Activated CD4-positive, alpha-beta T cell treated with anti-CD3 and anti-CD28 coated beads, Interleukin-2, amount 10 ng/mL, durations not matched to agents 7 days and 5 days (primary cell): Measurements from ENCODE around the gene PDLIM1. TPM values are rescaled to one million over a fixed set of nuclear protein-coding genes. Genes with fewer than 3 reads are reported as not detected.

ENCODE experiments used
- CTCF ChIA-PET: fragments of 350-600 bp; sonication (Branson Sonifier 250); formaldehyde crosslinking; loops from one replicate; lab custom pipeline; 2021; ENCODE audit warnings: antibody characterized with exemption; lab: Charles Lee
- POLR2A ChIA-PET: fragments of 350-600 bp; sonication (Branson Sonifier 250); formaldehyde crosslinking; loops from one replicate; lab custom pipeline; 2021; ENCODE audit warnings: antibody characterized with exemption; lab: Charles Lee
- DNase-seq: peaks from one replicate; pipeline ENCODE4 v3.0.0-alpha.2; 2020
- H3K27ac Mint-ChIP-seq: one replicate; pipeline ENCODE4 v1.8.0; 2021; ENCODE audit warnings: mild to moderate bottlenecking, moderate library complexity, mixed read lengths
- H3K27me3 Mint-ChIP-seq: one replicate; pipeline ENCODE4 v1.8.0; 2021; ENCODE audit warnings: mixed read lengths
- H3K36me3 Mint-ChIP-seq: one replicate; pipeline ENCODE4 v1.8.0; 2021; ENCODE audit warnings: low read depth, mixed read lengths
- H3K4me1 Mint-ChIP-seq: one replicate; pipeline ENCODE4 v1.8.0; 2021; ENCODE audit warnings: mixed read lengths
- H3K4me3 Mint-ChIP-seq: one replicate; pipeline ENCODE4 v1.8.0; 2021; ENCODE audit warnings: mild to moderate bottlenecking, moderate library complexity, mixed read lengths
- H3K9me3 Mint-ChIP-seq: one replicate; pipeline ENCODE4 v1.8.0; 2021; ENCODE audit warnings: mixed read lengths
- total RNA-seq, 2 experiments: library from RNA; stranded (reverse); gene quantifications; one replicate each; pipeline ENCODE4 v1.2.3, GENCODE V29; 2021

The PDLIM1 gene
- total RNA-seq, 2 experiments from 2014 or later, result 17.4 to 19.6 TPM

GRCh38 chr10:95293631-95294030, 2.8 kb upstream of the PDLIM1 start:
- H3K4me1 Mint-ChIP-seq, result peaks cover 55% of the 10 kb centered on the region
- no peak overlapping the region for H3K27ac Mint-ChIP-seq
- DNase-seq, result no peak
- ChIA-PET POLR2A (no interaction called here), CTCF (interaction anchor here (0.8 kb wide), 1 partner anchor 688 kb away, joined by 4 read pairs; no protein-coding TSS in a partner anchor)
- peaks cover 32% of the 10 kb centered on the region for H3K27me3 Mint-ChIP-seq
- peaks cover 5% of the 10 kb centered on the region for H3K36me3 Mint-ChIP-seq
- no peaks in the 10 kb centered on the region for H3K9me3 Mint-ChIP-seq
- H3K4me3 Mint-ChIP-seq, result no peak overlapping the region

GRCh38 chr10:95291365-95292039, 699 bp upstream of the PDLIM1 start:
- Mint-ChIP-seq H3K9me3 (no peaks in the 10 kb centered on the region), H3K4me3 (peak overlapping the region; percentile 57), H3K36me3 (peaks cover 6% of the 10 kb centered on the region), H3K27me3 (peaks cover 50% of the 10 kb centered on the region), H3K4me1 (peaks cover 50% of the 10 kb centered on the region), H3K27ac (no peak overlapping the region)
- DNase-seq, result no peak
- ChIA-PET POLR2A (no interaction called here), CTCF (no interaction called here)

GRCh38 chr10:95289921-95290421, 832 bp downstream of the PDLIM1 start:
- Mint-ChIP-seq H3K27me3 (peaks cover 57% of the 10 kb centered on the region), H3K4me1 (peaks cover 41% of the 10 kb centered on the region)
- CTCF ChIA-PET, result no interaction called here

GRCh38 chr10:95289003-95289920, 1.5 kb downstream of the PDLIM1 start:
- peaks cover 6% of the 10 kb centered on the region for H3K36me3 Mint-ChIP-seq
- DNase-seq, result no peak
- H3K27ac Mint-ChIP-seq, result no peak overlapping the region
- CTCF ChIA-PET, result no interaction called here
- H3K4me3 Mint-ChIP-seq, result peak overlapping the region; percentile 77
- no peaks in the 10 kb centered on the region for H3K9me3 Mint-ChIP-seq
- peaks cover 59% of the 10 kb centered on the region for H3K27me3 Mint-ChIP-seq
- peaks cover 38% of the 10 kb centered on the region for H3K4me1 Mint-ChIP-seq
- POLR2A ChIA-PET, result no interaction called here

More at GRCh38 chr10:95289921-95290421, 832 bp downstream of the PDLIM1 start:
- DNase-seq, result no peak
- POLR2A ChIA-PET, result no interaction called here
- Mint-ChIP-seq H3K9me3 (no peaks in the 10 kb centered on the region), H3K27ac (peak overlapping the region; percentile 54), H3K4me3 (peak overlapping the region; percentile 77), H3K36me3 (peaks cover 6% of the 10 kb centered on the region)

GRCh38 chr10:95288303-95288702, 2.5 kb downstream of the PDLIM1 start:
- Mint-ChIP-seq H3K4me3 (no peak overlapping the region), H3K36me3 (peaks cover 6% of the 10 kb centered on the region), H3K27me3 (peaks cover 63% of the 10 kb centered on the region), H3K9me3 (no peaks in the 10 kb centered on the region), H3K4me1 (peaks cover 34% of the 10 kb centered on the region), H3K27ac (no peak overlapping the region)
- POLR2A ChIA-PET, result interaction anchor here (0.7 kb wide), 1 partner anchor 11 kb away, joined by 3 read pairs; no protein-coding TSS in a partner anchor
- CTCF ChIA-PET, result interaction anchor here (0.6 kb wide), 1 partner anchor 479 kb away, joined by 4 read pairs; no protein-coding TSS in a partner anchor
- no peak for DNase-seq

GRCh38 chr10:95287281-95287680, 3.5 kb downstream of the PDLIM1 start:
- no peaks in the 10 kb centered on the region for H3K9me3 Mint-ChIP-seq
- no peak for DNase-seq
- ChIA-PET POLR2A (no interaction called here), CTCF (no interaction called here)
- H3K27me3 Mint-ChIP-seq, result peaks cover 61% of the 10 kb centered on the region
- peaks cover 26% of the 10 kb centered on the region for H3K4me1 Mint-ChIP-seq
- no peak overlapping the region for H3K4me3 Mint-ChIP-seq
- peaks cover 6% of the 10 kb centered on the region for H3K36me3 Mint-ChIP-seq
- no peak overlapping the region for H3K27ac Mint-ChIP-seq

GRCh38 chr10:95286707-95287106, 4.1 kb downstream of the PDLIM1 start:
- peaks cover 24% of the 10 kb centered on the region for H3K4me1 Mint-ChIP-seq
- no peak overlapping the region for H3K27ac Mint-ChIP-seq
- DNase-seq, result no peak
- H3K27me3 Mint-ChIP-seq, result peaks cover 64% of the 10 kb centered on the region
- H3K9me3 Mint-ChIP-seq, result no peaks in the 10 kb centered on the region
- POLR2A ChIA-PET, result no interaction called here
- peaks cover 6% of the 10 kb centered on the region for H3K36me3 Mint-ChIP-seq
- no peak overlapping the region for H3K4me3 Mint-ChIP-seq
- CTCF ChIA-PET, result interaction anchor here (0.6 to 0.7 kb wide), 2 partner anchors 65 to 620 kb away, joined by 3 to 4 read pairs; no protein-coding TSS in a partner anchor

- H3K27me3 Mint-ChIP-seq, result peaks cover 60% of the 10 kb centered on the region
- DNase-seq, result no peak
- H3K27ac Mint-ChIP-seq, result no peak overlapping the region
- H3K9me3 Mint-ChIP-seq, result no peaks in the 10 kb centered on the region
- H3K4me1 Mint-ChIP-seq, result peaks cover 18% of the 10 kb centered on the region
- ChIA-PET POLR2A (no interaction called here), CTCF (no interaction called here)
- no peak overlapping the region for H3K4me3 Mint-ChIP-seq
- H3K36me3 Mint-ChIP-seq, result peaks cover 6% of the 10 kb centered on the region
These were observed 5.2 kb downstream of the PDLIM1 start for GRCh38 chr10:95285556-95285955.

GRCh38 chr10:95284807-95285206, 6.0 kb downstream of the PDLIM1 start:
- Mint-ChIP-seq H3K36me3 (peaks cover 5% of the 10 kb centered on the region), H3K27me3 (peaks cover 54% of the 10 kb centered on the region), H3K27ac (no peak overlapping the region), H3K4me3 (no peak overlapping the region), H3K9me3 (no peaks in the 10 kb centered on the region), H3K4me1 (peaks cover 13% of the 10 kb centered on the region)
- POLR2A ChIA-PET, result no interaction called here
- CTCF ChIA-PET, result no interaction called here
- DNase-seq, result no peak

- no peaks in the 10 kb centered on the region for H3K36me3 Mint-ChIP-seq
These were observed 8.7 kb downstream of the PDLIM1 start for GRCh38 chr10:95282107-95282506.

GRCh38 chr10:95281206-95281605, 9.6 kb downstream of the PDLIM1 start:
- CTCF ChIA-PET, result interaction anchor here (1.2 kb wide), 1 partner anchor 97 kb away, joined by 3 read pairs; no protein-coding TSS in a partner anchor
- H3K9me3 Mint-ChIP-seq, result no peaks in the 10 kb centered on the region
- H3K36me3 Mint-ChIP-seq, result no peaks in the 10 kb centered on the region
- H3K27me3 Mint-ChIP-seq, result peaks cover 26% of the 10 kb centered on the region
- POLR2A ChIA-PET, result no interaction called here
- peaks cover 7% of the 10 kb centered on the region for H3K4me1 Mint-ChIP-seq
- no peak overlapping the region for H3K4me3 Mint-ChIP-seq
- DNase-seq, result no peak
- H3K27ac Mint-ChIP-seq, result no peak overlapping the region

More at GRCh38 chr10:95282107-95282506, 8.7 kb downstream of the PDLIM1 start:
- Mint-ChIP-seq H3K9me3 (no peaks in the 10 kb centered on the region), H3K4me3 (no peak overlapping the region), H3K4me1 (peaks cover 8% of the 10 kb centered on the region), H3K27ac (no peak overlapping the region), H3K27me3 (peaks cover 33% of the 10 kb centered on the region)
- no peak for DNase-seq
- ChIA-PET CTCF (interaction anchor here (1.1 kb wide), 1 partner anchor 37 kb away, joined by 3 read pairs; no protein-coding TSS in a partner anchor), POLR2A (no interaction called here)

GRCh38 chr10:95280637-95281036, 10.2 kb downstream of the PDLIM1 start:
- Mint-ChIP-seq H3K4me3 (no peak overlapping the region), H3K9me3 (no peaks in the 10 kb centered on the region), H3K36me3 (no peaks in the 10 kb centered on the region), H3K27me3 (peaks cover 24% of the 10 kb centered on the region), H3K27ac (no peak overlapping the region), H3K4me1 (peaks cover 7% of the 10 kb centered on the region)
- POLR2A ChIA-PET, result no interaction called here
- no peak for DNase-seq
- CTCF ChIA-PET, result interaction anchor here (1.2 kb wide), 2 partner anchors 94 to 97 kb away, joined by 3 read pairs; no protein-coding TSS in a partner anchor
